HepG2 (cell line): ENCODE data around the gene EBPL. TPM values are rescaled to one million over a fixed set of nuclear protein-coding genes. Genes with fewer than 3 reads are reported as not detected.
A peak's percentile ranks its signal among the peaks of the same experiment; 100 is the strongest.

Experiments
- MAFF ChIP-seq: IDR thresholded peaks from 2 replicates; pipeline ENCODE4 v1.6.1; 2011; ENCODE audit warnings: low read depth, low read length, improper control_type of control experiment
- MIXL1 ChIP-seq: IDR thresholded peaks from 2 replicates; pipeline ENCODE4 v1.6.1; 2016
- RAD51 ChIP-seq: fragments of 450-650 bp; IDR thresholded peaks from 2 replicates; pipeline ENCODE4 v1.6.1; 2016; ENCODE audit warnings: borderline replicate concordance
- SRSF4 ChIP-seq: fragments of 200-400 bp; formaldehyde crosslinking; IDR thresholded peaks from one replicate; pipeline ENCODE4 v1.6.1; 2018; ENCODE audit warnings: mild to moderate bottlenecking, low read depth, low read length, moderate library complexity; ENCODE audit not compliant: poor library complexity, severe bottlenecking
- TAF1 ChIP-seq: sonication (generic); formaldehyde crosslinking; IDR thresholded peaks from 2 replicates; pipeline ENCODE4 v1.4.0; 2020; ENCODE audit warnings: missing genetic modification reagents
- ZBTB3 ChIP-seq: sonication (generic); formaldehyde crosslinking; IDR thresholded peaks from 2 replicates; pipeline ENCODE4 v1.4.0; 2020; ENCODE audit warnings: low read depth, mild to moderate bottlenecking, moderate library complexity, missing genetic modification reagents, borderline replicate concordance
- ZMAT3 ChIP-seq: sonication (generic); formaldehyde crosslinking; conservative IDR thresholded peaks from 2 replicates; pipeline ENCODE4 v1.7.0; 2021; ENCODE audit warnings: missing genetic modification reagents
- ZNF24 ChIP-seq: fragments of 450-650 bp; IDR thresholded peaks from 2 replicates; pipeline ENCODE4 v1.6.1; 2017; ENCODE audit warnings: antibody characterized with exemption, mild to moderate bottlenecking
- ZNF260 ChIP-seq: sonication (generic); formaldehyde crosslinking; IDR thresholded peaks from 2 replicates; pipeline ENCODE4 v1.4.0; 2020; ENCODE audit warnings: missing genetic modification reagents, low read depth, mild to moderate bottlenecking, borderline replicate concordance
- ZNF337 ChIP-seq: sonication (generic); formaldehyde crosslinking; IDR thresholded peaks from 2 replicates; pipeline ENCODE4 v1.5.1; 2020; ENCODE audit warnings: missing genetic modification reagents, low read depth, mild to moderate bottlenecking, borderline replicate concordance
- polyA plus RNA-seq, 8 experiments: library from polyadenylated mRNA; depleted of rRNA in 3 of 8; stranded (reverse) in 7 of 8; unstranded in 1 of 8; fragments of >200 nt; fragmentation: Illumina TruSeq in 4 of 8; extraction: Trizol in 4 of 8; gene quantifications; 2 replicates each; pipeline versions ENCODE4 v1.2.1 to v1.2.3, GENCODE V29; 2011 to 2016; ENCODE audit warnings: low read depth in 4 of 8, missing spikeins in 1 of 8, mixed read lengths in 1 of 8; ENCODE audit not compliant: insufficient read depth in 1 of 8
- total RNA-seq, 5 experiments: library from RNA; depleted of rRNA; stranded (reverse); fragments of >200 nt; fragmentation: Illumina TruSeq; extraction: Trizol; gene quantifications; 2 replicates each; pipeline ENCODE4 v1.2.3, GENCODE V29; 2016; ENCODE audit warnings: low read depth in 1 of 5
- TF ChIP-seq, protein P1 (sequence below): sonication (generic); formaldehyde crosslinking; IDR thresholded peaks from 2 replicates; pipeline ENCODE4 v1.4.0; 2020; ENCODE audit warnings: missing genetic modification reagents, borderline replicate concordance
- TF ChIP-seq, protein P2 (sequence below): sonication (generic); formaldehyde crosslinking; IDR thresholded peaks from 2 replicates; pipeline ENCODE4 v1.8.1; 2023; ENCODE audit warnings: mild to moderate bottlenecking, missing genetic modification reagents
- TF ChIP-seq, protein P3 (sequence below): IDR thresholded peaks from 2 replicates; pipeline ENCODE4 v1.6.1; 2016
- TF ChIP-seq, protein P4 (sequence below): sonication (generic); formaldehyde crosslinking; IDR thresholded peaks from 2 replicates; pipeline ENCODE4 v1.4.0; 2020; ENCODE audit warnings: missing genetic modification reagents, borderline replicate concordance
- TF ChIP-seq, protein P5 (sequence below): sonication (generic); formaldehyde crosslinking; IDR thresholded peaks from 2 replicates; pipeline ENCODE4 v1.4.0; 2020; ENCODE audit warnings: mild to moderate bottlenecking, missing genetic modification reagents

EBPL gene
- total and polyA plus RNA-seq, 2 of the 13 experiments (the other 11 are each of a cell fraction or from before 2014, with no cell fraction given) = 96.5 to 152 TPM

DNA sequence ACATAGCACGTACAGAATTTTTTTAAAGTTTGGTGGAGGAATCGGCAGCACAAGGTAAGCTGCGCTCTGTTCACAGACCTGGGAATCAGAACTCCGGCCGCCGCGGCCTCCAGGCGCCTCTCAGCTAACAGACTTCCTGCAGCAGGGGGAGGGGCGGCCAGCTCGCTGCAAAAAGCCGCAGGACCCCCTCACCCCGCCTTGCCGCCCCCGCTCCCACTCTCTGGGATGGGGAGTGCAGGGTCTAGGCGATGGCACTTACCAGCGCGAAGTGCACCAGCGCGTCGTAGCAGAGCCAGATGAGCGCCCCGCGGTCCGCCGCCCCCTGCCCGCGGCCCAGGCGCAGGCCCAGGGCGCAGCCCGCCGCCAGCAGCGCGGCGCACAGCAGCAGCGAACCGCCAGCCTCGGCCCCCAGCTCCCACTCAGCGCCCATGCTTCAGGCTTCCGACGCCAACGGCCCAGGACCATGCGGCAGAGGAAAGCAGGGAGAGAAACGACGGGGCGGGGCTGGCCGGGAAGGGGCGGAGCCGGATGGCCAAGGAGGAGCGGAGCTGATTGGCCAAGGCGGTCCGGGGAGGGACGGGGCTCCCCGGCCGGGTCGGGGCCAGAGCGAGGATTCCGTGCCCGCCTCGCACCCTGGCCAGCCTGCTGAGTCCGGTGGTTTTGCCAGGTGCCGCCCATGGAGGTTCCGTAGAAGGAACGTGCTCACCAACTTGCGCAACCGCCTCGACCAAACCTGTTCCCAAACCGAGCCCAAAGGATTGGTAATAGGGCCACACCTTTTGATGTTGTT, at the start of gene EBPL (continued):
- TF ChIP-seq, protein P1, sequence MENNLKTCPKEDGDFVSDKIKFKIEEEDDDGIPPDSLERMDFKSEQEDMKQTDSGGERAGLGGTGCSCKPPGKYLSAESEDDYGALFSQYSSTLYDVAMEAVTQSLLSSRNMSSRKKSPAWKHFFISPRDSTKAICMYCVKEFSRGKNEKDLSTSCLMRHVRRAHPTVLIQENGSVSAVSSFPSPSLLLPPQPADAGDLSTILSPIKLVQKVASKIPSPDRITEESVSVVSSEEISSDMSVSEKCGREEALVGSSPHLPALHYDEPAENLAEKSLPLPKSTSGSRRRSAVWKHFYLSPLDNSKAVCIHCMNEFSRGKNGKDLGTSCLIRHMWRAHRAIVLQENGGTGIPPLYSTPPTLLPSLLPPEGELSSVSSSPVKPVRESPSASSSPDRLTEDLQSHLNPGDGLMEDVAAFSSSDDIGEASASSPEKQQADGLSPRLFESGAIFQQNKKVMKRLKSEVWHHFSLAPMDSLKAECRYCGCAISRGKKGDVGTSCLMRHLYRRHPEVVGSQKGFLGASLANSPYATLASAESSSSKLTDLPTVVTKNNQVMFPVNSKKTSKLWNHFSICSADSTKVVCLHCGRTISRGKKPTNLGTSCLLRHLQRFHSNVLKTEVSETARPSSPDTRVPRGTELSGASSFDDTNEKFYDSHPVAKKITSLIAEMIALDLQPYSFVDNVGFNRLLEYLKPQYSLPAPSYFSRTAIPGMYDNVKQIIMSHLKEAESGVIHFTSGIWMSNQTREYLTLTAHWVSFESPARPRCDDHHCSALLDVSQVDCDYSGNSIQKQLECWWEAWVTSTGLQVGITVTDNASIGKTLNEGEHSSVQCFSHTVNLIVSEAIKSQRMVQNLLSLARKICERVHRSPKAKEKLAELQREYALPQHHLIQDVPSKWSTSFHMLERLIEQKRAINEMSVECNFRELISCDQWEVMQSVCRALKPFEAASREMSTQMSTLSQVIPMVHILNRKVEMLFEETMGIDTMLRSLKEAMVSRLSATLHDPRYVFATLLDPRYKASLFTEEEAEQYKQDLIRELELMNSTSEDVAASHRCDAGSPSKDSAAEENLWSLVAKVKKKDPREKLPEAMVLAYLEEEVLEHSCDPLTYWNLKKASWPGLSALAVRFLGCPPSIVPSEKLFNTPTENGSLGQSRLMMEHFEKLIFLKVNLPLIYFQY (CRISPR knock-in tag) = peak; percentile 98
- TF ChIP-seq, protein P2, sequence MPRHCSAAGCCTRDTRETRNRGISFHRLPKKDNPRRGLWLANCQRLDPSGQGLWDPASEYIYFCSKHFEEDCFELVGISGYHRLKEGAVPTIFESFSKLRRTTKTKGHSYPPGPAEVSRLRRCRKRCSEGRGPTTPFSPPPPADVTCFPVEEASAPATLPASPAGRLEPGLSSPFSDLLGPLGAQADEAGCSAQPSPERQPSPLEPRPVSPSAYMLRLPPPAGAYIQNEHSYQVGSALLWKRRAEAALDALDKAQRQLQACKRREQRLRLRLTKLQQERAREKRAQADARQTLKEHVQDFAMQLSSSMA (CRISPR knock-in tag) = peak; percentile 21; the same call in 1 of the 2 replicates
- TF ChIP-seq RAD51 (no peak), ZNF337 (0 out of 2 replicates have a peak, but pooled peaks have one; percentile 59), TAF1 (CRISPR knock-in tag) (peak; percentile 86), MIXL1 (CRISPR knock-in tag) (peak; percentile 28; the same call in 1 of the 2 replicates), ZMAT3 (CRISPR knock-in tag) (peak; percentile 81), MAFF (no peak; the same call in 1 of the 2 replicates), ZNF24 (no peak), ZNF260 (no peak), ZBTB3 (CRISPR knock-in tag) (no peak; the same call in 1 of the 2 replicates), SRSF4 (no peak)
- TF ChIP-seq, protein P3, sequence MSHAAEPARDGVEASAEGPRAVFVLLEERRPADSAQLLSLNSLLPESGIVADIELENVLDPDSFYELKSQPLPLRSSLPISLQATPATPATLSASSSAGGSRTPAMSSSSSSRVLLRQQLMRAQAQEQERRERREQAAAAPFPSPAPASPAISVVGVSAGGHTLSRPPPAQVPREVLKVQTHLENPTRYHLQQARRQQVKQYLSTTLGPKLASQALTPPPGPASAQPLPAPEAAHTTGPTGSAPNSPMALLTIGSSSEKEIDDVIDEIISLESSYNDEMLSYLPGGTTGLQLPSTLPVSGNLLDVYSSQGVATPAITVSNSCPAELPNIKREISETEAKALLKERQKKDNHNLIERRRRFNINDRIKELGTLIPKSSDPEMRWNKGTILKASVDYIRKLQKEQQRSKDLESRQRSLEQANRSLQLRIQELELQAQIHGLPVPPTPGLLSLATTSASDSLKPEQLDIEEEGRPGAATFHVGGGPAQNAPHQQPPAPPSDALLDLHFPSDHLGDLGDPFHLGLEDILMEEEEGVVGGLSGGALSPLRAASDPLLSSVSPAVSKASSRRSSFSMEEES (CRISPR knock-in tag) = peak; percentile 69; the same call in 1 of the 2 replicates
- TF ChIP-seq, protein P4, sequence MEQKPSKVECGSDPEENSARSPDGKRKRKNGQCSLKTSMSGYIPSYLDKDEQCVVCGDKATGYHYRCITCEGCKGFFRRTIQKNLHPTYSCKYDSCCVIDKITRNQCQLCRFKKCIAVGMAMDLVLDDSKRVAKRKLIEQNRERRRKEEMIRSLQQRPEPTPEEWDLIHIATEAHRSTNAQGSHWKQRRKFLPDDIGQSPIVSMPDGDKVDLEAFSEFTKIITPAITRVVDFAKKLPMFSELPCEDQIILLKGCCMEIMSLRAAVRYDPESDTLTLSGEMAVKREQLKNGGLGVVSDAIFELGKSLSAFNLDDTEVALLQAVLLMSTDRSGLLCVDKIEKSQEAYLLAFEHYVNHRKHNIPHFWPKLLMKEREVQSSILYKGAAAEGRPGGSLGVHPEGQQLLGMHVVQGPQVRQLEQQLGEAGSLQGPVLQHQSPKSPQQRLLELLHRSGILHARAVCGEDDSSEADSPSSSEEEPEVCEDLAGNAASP = peak; percentile 55; the same call in 1 of the 2 replicates
- TF ChIP-seq, protein P5, sequence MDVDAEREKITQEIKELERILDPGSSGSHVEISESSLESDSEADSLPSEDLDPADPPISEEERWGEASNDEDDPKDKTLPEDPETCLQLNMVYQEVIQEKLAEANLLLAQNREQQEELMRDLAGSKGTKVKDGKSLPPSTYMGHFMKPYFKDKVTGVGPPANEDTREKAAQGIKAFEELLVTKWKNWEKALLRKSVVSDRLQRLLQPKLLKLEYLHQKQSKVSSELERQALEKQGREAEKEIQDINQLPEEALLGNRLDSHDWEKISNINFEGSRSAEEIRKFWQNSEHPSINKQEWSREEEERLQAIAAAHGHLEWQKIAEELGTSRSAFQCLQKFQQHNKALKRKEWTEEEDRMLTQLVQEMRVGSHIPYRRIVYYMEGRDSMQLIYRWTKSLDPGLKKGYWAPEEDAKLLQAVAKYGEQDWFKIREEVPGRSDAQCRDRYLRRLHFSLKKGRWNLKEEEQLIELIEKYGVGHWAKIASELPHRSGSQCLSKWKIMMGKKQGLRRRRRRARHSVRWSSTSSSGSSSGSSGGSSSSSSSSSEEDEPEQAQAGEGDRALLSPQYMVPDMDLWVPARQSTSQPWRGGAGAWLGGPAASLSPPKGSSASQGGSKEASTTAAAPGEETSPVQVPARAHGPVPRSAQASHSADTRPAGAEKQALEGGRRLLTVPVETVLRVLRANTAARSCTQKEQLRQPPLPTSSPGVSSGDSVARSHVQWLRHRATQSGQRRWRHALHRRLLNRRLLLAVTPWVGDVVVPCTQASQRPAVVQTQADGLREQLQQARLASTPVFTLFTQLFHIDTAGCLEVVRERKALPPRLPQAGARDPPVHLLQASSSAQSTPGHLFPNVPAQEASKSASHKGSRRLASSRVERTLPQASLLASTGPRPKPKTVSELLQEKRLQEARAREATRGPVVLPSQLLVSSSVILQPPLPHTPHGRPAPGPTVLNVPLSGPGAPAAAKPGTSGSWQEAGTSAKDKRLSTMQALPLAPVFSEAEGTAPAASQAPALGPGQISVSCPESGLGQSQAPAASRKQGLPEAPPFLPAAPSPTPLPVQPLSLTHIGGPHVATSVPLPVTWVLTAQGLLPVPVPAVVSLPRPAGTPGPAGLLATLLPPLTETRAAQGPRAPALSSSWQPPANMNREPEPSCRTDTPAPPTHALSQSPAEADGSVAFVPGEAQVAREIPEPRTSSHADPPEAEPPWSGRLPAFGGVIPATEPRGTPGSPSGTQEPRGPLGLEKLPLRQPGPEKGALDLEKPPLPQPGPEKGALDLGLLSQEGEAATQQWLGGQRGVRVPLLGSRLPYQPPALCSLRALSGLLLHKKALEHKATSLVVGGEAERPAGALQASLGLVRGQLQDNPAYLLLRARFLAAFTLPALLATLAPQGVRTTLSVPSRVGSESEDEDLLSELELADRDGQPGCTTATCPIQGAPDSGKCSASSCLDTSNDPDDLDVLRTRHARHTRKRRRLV (CRISPR knock-in tag) = no peak
